Right lobe of liver (tissue), 6 donors: ENCODE measurements around the gene DPP10. TPM values are rescaled to one million over a fixed set of nuclear protein-coding genes. Genes with fewer than 3 reads are reported as not detected.

Source experiments
- ATAC-seq, 4 donors: fragments of 200-7000 bp; cut with Tn5 transposase; one replicate each; pipeline ENCODE4 v1.9.1; 2020; ENCODE audit warnings: mild to moderate bottlenecking in 4 of 4, moderate library complexity in 4 of 4
- DNase-seq, 3 donors: peaks; one replicate each; pipeline ENCODE4 v3.0.0-alpha.2; 2020
- H3K27ac ChIP-seq, 3 donors: fragments of 200-600 bp; one replicate each; pipeline ENCODE4 v1.8.0; 2022
- H3K27me3 ChIP-seq, 2 donors: fragments of 200-600 bp; one replicate each; pipeline ENCODE4 v1.8.0; 2022
- H3K36me3 ChIP-seq, 4 donors: fragments of 200-600 bp; sonication (generic) in 1 of 4; one replicate each; pipeline versions ENCODE4 v1.5.1 to v1.8.0; 2017 to 2022; ENCODE audit warnings: control low read depth in 1 of 4
- H3K4me1 ChIP-seq, 4 donors: fragments of 200-600 bp; sonication (generic) in 1 of 4; one replicate each; pipeline versions ENCODE4 v1.5.1 to v1.8.0; 2017 to 2022; ENCODE audit warnings: control low read depth in 1 of 4
- H3K4me3 ChIP-seq, 3 donors: fragments of 200-600 bp; one replicate each; pipeline ENCODE4 v1.8.0; 2022
- H3K9me3 ChIP-seq, 4 donors: fragments of 200-600 bp; sonication (generic) in 1 of 4; one replicate each; pipeline versions ENCODE4 v1.5.1 to v1.8.0; 2017 to 2022; ENCODE audit warnings: control low read depth in 1 of 4
- CTCF ChIP-seq, 4 donors: fragments of 200-600 bp in 3 of 4; fragments of 450-650 bp in 1 of 4; IDR thresholded peaks; one replicate each; pipeline versions ENCODE4 v1.5.1 to v1.8.0; 2016 to 2022; ENCODE audit warnings: antibody characterized with exemption in 4 of 4, mild to moderate bottlenecking in 2 of 4
- POLR2A ChIP-seq: fragments of 450-650 bp; IDR thresholded peaks from one replicate; pipeline ENCODE4 v1.6.1; 2017; ENCODE audit warnings: antibody characterized with exemption, mild to moderate bottlenecking
- WGBS: methylation state at CpG from one replicate; pipeline ENCODE4 v1.1.6; 2018; ENCODE audit warnings: low coverage, low lambda C conversion rate; ENCODE audit not compliant: insufficient coverage; ENCODE audit errors: missing lambda C conversion rate; 5-methylcytosine and 5-hydroxymethylcytosine counted together
- intact Hi-C, 2 donors: fragments of 100-400 bp; cut with DNase I; formaldehyde crosslinking; loops; one replicate each; pipeline versions ENCODE4 v1.11.2 to v1.14.1; 2022
- total RNA-seq, 6 experiments: library from RNA; depleted of rRNA in 2 of 6; stranded (reverse); fragments of >200 nt in 2 of 6; fragmentation: NEBNext Ultra II Directional in 3 of 6; extraction: Animal tissue kit (Norgen Biotek cat#: 25700) in 3 of 6; gene quantifications; one replicate each; pipeline versions ENCODE4 v1.1.0 to v1.2.4, GENCODE V29; 2016 to 2023
- donor health status: DM: no; HTN: yes; CAD: no.
- donor health status: DM: no; HTN: no; CAD: no.
- donor health status: DM: no; HTN: no; CAD: no.
- donor health status: DM: no; HTN: yes; CAD: no.
- donor health status: DM: no; HTN: yes; CAD: no.

The DPP10 gene
- total RNA-seq, 6 experiments from 2014 or later, result 0.09 to 0.19 (median 0.15) TPM; not detected in 2

DNA sequence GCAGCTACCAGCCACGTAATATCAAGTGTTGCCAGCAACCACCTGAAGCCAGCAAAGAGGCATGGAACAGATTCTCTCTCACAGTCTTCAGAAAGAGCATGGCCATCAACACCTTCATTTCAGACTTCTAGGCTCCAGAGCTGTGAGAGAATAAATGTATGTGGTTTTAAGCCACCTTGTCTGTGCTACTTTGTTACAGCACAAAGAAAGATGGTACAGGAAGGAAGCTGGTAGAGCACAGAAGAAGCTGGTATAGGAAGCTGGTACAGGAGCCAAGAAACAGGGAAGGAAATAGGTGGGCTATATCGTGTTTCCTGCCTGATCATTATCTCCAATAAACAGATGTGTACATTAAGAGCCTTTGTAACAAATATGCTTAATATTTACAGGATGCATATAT lies 217.4 kb downstream of the DPP10 start:
- H3K36me3 ChIP-seq, result no peaks in the 10 kb centered on the region
- H3K4me3 ChIP-seq, result no peak overlapping the region
- DNase-seq, result no peak
- no peaks in the 10 kb centered on the region for H3K9me3 ChIP-seq
- ATAC-seq, result no peak
- intact Hi-C loops, result no loop called here
- WGBS, result 23% methylated on average over 2 of the region's 2 CpGs
- H3K4me1 ChIP-seq, result no peaks in the 10 kb centered on the region
- no peak overlapping the region for H3K27ac ChIP-seq
- no peak for TF ChIP-seq CTCF (IDR thresholded peaks at IDR 0.05)
- no peak for TF ChIP-seq POLR2A
- H3K27me3 ChIP-seq, result no peaks in the 10 kb centered on the region

GRCh38 chr2:114661971-114662939 lies 219.8 kb downstream of the DPP10 start:
- TF ChIP-seq CTCF (IDR thresholded peaks at IDR 0.05), result no peak
- TF ChIP-seq POLR2A, result no peak
- Histone ChIP-seq H3K27me3 (no peaks in the 10 kb centered on the region), H3K4me3 (peak overlapping the region; percentile 21 to 50 (median 45)), H3K9me3 (no peaks in the 10 kb centered on the region), H3K36me3 (no peaks in the 10 kb centered on the region), H3K4me1 (no peaks in the 10 kb centered on the region), H3K27ac (no peak overlapping the region)
- WGBS, result 34% methylated on average over 45 of the region's 67 CpGs
- peak in 3 of 4 donors; percentile 27 to 40 (median 36) for ATAC-seq
- intact Hi-C loops, result no loop called here
- peak in 2 of 3 donors; percentile 20 to 54 for DNase-seq

DNA sequence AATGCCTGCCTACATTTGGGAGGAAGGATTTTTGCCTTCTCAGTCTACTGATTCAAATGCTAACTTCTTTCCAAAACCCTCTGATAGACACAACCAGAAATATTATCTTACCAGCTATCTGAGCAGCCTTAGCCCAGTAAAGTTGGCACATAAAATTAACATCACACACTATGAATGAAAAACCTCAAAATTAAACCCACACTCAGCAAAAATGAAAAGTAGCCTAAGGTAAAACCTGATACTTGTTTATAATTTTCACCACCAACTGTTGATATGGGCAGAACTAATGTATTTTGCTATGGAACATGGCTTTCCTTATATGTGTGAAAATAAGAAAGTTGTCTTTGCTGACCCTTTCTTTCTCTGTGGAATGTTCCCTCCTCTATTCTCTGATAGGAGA lies 226.0 kb downstream of the DPP10 start:
- Histone ChIP-seq H3K27ac (no peak overlapping the region), H3K36me3 (no peaks in the 10 kb centered on the region), H3K27me3 (no peaks in the 10 kb centered on the region), H3K4me1 (no peaks in the 10 kb centered on the region), H3K4me3 (no peak overlapping the region), H3K9me3 (no peaks in the 10 kb centered on the region)
- intact Hi-C loops, result no loop called here
- DNase-seq (no peak), ATAC-seq (no peak)
- TF ChIP-seq POLR2A (no peak), CTCF (IDR thresholded peaks at IDR 0.05) (no peak)

DNA sequence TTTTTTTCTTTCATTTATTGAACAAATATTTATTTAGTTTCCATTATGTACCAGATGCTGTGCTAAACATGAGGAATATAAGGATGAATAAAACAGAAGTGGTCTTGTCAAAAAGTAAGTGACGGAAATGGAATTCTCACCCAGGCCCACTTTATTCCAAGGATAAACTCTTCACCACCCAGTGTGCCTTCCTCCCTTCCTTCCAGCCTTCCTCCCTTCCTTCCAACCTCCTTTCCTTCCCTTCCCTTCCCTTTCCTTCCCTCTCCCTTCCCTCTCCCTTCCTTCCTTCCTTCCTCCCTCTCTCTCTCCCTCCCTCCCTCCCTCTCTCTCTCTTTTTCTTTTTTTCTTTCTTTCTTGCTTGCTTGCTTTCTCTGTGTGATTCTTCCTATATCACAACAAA lies 240.8 kb downstream of the DPP10 start:
- Histone ChIP-seq H3K36me3 (no peaks in the 10 kb centered on the region), H3K9me3 (no peaks in the 10 kb centered on the region), H3K4me3 (no peak overlapping the region), H3K27ac (no peak overlapping the region), H3K27me3 (no peaks in the 10 kb centered on the region), H3K4me1 (no peaks in the 10 kb centered on the region)
- 72% methylated on average over 1 of the region's 1 CpG for WGBS
- no peak for ATAC-seq
- no peak for TF ChIP-seq CTCF (IDR thresholded peaks at IDR 0.05)
- no peak for TF ChIP-seq POLR2A
- intact Hi-C loops, result no loop called here
- no peak for DNase-seq
